GM19025 (cell line): ENCODE measurements around the gene HIRA.
"Not testable (repeated sequence)": the region's sequence is repeated elsewhere in the genome, so short reads cannot be mapped to it uniquely, and the experiment has no call there.

Experiments
- ATAC-seq: cut with Tn5 transposase; IDR thresholded peaks from one replicate; pipeline ENCODE4 v1.9.1; 2021; ENCODE audit warnings: mild to moderate bottlenecking, low read depth, moderate library complexity; ENCODE audit not compliant: unreplicated experiment

The HIRA gene

DNA sequence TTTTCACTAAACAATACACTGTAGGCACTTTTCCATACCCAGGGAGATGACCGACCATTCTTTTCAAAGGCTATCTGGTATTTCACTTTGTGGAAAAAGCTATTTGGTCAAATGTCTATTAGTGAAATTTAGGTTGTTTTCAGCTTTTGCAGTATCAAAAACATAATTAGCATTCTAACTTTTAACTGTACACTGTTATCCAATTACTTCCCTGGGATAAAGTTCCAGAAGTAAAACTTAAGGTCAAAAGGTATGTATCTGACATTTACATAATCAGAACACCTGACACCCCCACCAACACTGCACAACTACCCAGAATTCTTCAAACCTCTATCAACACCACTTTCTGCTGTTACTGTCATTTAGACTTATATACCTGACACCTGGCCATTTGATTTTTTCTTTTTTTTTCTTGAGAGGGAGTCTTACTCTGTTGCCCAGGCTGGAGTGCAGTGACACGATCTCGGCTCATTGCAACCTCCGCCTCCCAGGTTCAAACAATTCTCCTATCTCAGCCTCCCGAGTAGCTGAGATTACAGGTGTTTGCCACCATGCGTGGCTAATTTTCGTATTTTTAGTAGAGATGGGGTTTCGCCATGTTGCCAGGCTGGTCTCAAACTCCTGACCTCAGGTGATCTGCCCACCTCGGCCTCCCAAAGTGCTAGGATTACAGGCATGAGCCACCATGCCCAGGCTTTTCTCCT is 13.9 kb upstream of the HIRA start:
- not testable (repeated sequence) for ATAC-seq

DNA sequence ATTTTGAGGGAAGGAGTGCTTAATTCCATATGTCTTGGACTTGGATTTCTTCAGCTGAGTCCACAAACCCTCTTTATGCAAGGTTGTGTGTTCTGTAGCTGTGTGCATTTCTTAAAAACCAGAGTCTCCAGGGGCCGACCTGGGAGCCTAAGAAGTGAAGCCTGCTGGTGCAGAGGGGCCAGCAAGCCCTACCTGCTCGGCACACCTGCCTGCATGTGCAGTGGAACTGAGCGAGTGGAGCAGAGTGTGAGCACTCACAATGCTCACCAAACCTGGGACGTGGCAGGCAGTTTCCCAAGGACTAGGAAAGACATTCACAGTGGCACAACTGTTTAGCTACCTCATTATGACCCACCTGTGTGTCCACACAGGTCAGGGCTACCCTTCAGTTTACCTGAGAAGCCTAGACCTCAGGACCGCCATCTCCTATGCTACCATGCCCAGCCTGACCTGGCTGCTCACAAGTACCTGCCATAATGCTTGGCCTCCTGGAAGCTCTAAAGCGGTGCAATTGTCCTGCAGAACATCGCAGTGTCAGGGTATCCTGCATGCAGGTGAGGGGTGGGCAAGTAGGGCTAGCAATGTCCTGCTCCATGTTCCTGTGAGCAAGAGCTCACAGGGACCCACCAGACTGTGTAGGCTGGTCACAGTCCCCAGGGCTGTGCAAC is 12.1 kb upstream of the HIRA start:
- ATAC-seq, result no peak

DNA sequence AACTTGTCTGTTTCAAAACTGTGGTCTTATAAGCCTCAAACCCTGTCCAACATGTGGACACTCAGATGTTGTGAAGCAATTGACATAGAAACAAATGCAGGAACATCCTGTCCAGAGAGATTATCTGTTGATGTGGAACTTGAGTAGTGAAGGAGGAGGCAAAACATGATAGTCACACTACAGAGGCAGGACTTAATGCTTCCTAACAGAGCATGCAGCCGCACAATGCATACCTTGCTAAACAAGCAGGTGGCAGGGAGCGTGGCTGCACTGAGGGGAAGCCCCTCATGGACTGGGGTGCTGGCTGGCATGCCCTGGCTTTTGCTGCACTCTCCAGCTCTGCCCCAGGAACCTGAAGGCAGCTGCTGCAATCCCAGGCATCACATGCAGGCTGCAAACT is 10.6 kb upstream of the HIRA start:
- no peak for ATAC-seq

DNA sequence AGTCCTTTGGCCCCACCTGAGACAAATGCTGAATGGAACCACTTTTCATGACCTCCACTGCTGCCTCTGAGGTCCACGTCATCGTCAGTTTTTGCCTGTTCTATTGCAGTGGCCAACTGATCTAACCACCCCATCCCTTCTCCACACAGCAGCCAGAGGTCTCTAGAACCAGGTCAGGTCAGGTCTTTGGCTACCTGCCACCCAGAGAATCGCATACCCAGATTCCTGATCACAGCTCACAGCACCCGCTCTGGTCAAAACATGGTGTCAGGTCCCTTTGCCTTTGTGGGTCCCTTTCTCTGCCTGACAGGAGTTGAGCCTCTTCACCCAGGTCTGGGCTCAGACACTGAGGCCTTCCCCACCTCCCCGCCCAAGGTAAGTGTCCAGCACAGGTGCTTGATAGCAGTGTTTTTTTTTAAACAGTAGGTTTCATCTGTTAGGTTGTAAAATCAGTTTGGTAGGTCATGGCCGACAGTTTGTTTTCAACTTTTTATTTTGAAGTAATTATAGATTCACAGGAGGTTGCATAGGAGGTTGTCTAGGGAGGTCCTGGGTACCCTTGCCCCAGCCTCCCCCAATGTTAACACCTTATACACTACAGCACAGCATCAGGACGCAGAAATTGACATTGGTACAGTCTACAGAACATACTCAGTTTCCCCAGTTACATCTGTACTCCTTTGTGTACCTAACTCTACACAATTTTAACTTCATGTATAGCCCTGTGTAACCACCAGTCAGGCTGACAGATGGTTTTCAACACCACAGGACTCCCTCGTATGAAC is 9.1 kb upstream of the HIRA start:
- ATAC-seq, result no peak

DNA sequence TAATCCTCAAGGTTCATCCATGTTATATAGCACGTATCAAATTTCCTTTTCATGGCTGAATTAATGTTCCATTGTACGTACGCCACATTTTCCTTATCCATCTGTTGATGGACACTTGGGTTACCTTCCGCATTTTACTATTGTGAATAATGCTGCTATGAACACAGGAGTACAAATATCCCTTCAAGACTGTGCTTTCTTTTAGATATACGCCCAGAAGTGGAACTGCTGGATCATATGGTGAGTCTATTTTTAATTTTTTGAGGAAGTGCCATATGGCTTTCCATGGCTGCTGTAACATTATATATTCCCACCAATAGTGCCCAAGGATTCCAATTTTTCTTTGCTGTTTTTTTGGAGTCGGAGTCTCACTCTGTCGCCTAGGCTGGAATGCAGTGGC is 6.8 kb upstream of the HIRA start:
- no peak for ATAC-seq

DNA sequence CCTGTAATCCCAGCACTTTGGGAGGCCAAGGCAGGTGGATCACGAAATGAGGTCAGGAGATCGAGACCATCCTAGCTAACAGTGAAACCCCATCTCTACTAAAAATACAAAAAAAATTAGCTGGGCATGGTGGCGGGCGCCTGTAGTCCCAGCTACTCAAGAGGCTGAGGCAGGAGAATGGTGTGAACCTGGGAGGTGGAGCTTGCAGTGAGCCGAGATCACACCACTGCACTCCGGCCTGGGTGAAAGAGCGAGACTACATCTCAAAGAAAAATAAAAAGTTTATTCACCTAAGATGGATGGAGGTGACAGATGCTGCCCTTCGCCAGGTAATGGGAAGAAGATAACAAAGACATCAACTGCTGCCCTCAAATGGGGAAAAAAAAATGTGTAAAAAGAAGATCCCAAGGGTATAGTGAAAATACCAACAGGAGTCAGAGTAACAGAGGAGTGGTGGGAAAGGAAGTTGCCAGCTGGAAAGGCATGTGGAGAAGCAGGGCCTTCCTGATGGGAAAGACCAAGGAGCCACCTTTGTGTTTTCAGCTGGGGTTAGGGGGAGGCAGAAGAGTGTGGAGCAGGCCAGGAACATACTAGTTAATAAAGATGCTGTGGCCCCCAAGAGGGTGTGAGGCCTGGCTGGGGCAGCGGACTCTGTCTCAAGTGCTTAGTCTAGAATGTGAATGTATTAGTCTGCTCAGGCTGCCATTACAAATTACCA is 5.1 kb upstream of the HIRA start:
- ATAC-seq, result not testable (repeated sequence)

DNA sequence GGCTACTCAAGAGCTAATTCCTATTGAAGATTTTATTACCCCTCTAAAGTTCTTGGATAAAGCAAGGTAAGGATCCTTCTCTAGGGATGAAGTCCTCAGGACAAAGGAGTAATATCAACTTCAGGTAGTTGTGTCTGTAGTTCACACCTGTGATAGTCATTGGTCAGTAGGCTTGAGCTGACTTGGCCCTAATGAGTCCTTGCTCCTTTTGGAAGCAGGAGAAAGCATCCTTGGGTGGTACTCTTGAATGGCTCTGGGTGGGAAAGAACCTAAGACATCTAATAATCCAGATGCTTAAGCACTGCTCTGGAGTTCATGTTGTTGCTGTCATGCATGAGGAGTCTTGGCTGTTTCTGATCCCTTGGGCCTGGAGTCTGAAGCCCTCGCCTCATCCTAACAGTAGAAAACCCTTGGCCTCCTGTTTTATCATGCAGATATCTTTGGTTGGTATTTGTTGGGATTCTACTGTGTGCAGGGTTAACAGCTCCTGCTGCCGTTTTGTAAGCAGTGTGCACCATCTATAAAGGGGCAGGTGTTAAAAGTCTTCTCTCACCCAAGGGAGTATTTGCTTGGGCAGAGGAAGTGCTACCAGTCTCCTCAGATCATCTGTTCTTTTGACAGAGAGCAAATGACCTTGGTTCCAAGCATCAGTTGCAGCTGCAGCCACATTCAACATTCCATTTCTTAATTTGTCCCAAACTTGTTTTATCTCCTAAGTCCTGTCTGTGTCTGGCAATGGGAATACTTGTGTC is 3.5 kb upstream of the HIRA start:
- ATAC-seq, result no peak

DNA sequence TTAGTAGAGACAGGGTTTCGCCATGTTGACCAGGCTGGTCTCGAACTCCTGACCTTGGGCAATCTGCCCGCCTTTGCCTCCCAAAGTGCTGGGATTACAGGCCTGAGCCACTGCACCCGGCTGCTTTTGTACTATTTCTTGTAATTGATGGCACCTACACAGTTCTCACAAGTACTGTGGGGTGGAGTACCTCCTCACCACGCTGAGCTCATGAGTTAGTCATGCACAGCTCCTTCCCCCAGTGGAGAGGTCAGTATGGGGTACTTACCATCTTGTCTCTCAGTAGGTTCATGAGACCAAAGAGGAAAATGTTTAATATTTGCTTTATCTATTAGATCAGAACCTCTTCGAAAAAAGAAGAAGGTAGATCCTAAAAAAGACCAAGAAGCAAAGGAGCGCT is 2.9 kb upstream of the HIRA start:
- ATAC-seq, result no peak

DNA sequence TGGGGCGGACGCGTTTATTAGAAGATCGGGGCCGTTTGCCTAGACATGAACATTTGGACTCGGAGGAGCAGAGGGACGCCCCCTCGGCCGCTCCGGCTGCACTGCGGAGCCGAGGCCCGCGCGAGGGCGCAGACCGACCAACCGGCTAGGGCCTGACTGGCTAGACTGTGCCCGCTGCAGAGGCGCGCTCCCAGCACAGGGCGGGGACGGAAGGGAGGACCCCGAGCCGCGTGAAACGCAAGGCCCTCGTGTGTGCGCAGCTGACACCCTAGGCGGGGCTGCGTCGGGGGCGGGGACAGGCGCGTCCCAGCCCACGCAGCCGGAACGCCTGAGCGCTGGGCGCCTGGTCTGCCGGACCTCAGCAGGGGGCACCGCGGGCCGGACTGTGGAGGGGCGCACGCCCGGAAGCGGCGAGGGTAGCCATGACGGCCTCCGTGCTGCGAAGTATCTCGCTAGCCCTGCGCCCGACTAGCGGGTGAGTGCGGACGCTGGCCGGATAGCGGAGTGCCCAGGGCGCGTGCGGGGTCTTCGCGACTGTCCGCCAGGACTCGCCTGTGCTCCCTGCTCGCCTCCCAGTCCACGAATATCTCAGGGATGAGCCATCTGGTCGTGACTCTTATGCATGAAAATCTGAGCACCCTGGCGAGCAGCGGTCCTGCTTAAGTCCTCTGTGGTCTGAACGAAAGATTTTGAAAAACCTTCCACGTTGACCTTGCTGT is 759 bp upstream of the HIRA start, which contains the start of gene MRPL40:
MRPL40 (plus strand) TSS at position 413 of the 719 bp plus-strand sequence; CDS start at position 423, 10 bp downstream.
- ATAC-seq, result peak; percentile 82

DNA sequence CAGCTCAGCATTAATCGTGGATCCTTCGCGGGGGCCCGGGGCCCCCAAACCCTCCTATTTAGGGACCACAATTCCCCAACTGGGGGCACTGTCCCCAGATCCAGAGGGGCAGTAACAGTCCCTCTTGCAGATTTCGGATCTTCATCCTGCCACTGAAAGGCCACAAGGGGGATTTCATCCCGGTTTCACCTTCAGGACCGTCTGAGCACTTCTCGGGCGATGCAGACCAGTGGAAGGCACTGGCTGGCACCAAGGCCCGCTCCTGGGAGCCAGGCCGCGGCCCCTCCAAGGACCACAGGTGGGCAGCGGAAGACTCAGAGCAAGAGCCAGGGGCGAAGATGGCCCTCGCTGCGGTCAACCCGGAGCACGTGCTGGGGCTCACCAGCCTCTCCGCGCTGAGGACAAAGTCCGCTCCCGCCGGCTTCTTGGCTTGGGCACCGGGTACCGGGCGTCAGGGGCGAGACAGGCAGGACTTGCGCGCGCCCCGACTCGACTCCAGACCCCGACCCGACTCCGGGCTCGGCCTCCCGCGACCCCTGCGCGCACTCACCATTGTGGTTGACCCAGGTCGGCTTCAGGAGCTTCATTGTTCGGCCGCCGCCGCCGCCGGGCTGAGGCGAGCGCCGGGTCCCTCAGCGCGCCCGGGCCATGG is 517 bp downstream of the HIRA start:
- ATAC-seq, result peak; percentile 1

DNA sequence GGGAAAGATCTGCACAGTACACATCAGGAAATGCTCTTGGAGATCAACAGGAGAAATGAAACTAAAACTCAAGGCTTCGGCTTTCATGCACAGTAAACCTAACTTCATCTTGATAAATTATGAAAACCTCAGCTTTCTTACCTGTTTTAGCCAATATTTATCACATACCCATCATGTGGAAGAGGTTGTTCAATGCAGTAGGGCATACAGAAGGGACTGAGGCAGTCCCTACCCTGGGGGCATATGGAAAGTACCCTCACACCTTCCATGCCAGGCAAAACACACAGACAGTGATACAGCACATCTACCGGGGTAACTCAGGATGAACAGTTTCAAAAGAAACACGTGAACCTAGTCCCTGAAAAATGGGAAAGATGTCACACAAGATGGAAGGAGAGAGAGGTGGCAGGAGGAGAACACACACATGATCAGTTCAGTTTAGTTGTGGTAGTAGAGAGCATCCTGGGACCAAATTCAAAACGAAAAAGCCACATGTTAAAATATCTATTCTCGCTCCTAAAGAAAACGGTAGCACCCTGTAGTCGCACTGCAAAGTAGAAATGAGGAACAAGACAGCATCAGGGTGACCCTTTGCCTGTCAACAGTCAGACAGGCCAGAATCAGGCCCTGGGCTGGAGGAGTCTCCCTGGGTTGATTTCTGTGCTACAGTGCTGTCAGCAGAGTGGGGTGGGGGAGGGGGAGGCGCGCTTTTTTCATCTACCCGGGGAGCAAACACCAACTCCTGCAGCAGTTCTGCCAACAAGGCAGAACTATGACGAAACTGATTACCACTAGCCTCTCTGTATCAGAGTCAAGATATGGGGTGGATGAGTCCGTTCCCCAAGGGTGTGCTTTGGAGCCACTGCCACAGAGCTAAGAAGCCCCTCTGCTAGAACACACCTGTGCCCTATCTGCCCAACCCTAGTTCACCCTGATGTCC is 1.3 kb downstream of the HIRA start:
- ATAC-seq, result no peak

DNA sequence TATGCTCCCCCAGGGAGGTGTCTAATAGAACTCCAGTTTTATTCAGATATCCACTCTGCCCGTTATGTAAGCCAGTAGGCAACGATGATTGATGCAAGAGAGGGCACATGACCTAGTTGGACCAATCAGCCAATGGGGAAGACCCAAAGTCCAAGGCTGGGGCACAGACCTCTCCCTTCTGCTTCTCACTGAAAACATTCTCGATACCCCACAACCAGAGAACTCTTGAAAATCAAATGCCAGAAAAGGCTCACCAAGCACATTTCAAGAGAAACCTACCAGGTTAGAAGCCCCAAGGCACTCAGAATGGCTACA is 7.4 kb downstream of the HIRA start:
- ATAC-seq, result no peak

DNA sequence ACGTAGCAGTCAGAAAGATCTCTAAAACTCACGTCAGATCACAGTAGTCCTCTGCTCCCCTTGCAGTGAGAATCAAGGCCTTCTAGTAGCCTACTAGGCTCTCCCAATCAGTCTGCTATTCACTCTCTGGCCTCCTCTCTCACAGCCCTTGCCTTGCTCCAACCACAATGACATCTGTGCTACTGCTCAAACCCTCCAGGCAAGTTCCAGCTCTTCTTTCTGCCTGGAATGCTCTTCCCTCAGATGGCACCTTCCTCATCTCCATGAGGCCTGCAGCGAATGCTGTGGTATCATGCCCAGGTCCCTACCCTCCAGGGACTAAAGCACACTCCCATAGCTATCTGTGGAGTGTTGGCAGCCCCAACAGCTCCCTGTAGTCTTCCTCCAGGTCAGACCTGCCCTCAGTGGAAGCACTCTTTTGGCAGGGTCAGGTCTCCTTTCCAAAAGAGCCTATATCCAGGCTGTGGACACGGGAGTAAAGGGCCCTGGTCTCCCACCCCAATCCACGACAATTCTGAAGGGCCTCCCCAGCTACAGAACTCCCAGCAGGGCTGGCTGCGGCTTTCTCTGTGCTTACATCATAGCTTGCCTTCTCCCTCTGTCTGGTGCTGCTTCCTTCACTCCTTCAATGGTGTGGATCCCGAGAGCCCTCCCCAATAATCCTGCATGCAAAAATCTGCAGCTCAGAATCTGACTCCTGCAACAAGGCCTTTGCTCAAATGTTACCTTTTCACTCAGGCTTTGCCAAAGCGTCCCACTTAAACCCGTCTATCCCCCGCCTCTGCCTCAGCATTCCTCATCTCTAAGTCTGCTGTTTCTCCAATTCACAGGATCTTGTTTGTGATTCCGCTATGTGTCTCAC is 8.9 kb downstream of the HIRA start:
- no peak for ATAC-seq

DNA sequence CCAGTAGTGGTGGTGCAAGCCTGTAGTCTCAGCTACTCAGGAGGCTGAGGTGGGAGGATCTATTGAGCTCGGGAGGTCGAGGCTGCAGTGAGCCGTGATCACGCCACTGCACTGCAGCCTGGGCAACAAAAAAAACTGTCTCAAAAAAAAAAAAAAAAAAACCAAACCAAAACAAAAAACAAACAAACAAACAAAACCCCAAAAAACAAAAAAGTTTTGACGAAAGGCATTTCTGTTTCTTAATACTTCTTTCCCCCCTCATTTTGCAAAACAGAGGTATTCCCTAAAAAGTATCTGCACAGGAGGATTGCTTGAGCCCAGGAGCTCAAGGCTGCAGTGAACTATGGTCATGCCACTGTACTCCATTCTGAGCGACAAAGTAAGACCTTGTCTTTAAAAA is 11.2 kb downstream of the HIRA start:
- no peak for ATAC-seq

DNA sequence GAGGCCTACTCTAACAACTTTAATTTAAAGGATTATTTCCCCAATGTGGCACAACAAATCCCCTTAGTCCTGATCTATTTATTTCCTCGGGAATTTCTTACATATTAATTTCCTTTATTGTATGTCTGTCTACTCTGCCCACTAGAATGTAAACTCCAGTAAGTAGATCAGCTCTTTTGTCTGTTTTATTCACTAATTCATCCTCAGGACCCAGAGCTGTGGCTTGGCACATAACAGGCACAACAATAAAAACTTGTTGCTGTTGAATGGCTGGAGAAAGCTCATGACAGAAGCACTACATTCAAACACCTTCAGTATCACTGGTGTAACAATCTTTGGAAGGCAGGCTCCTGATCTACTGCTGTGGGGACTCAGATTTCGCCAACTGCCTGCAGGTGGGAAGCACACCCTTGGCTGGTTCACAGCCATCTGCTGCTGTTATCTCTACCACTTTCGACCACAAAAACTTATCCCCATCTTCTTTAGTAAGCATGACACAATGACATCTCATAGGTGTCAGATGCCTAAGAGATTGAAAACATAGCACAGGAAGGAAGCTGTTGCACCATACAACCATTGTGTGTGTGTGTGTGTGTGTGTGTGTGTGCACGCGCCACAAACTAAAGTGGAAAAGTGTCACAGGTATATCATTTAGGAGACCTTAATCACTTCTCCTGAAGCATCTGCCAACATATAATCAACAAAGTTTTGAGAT is 11.9 kb downstream of the HIRA start:
- no peak for ATAC-seq

DNA sequence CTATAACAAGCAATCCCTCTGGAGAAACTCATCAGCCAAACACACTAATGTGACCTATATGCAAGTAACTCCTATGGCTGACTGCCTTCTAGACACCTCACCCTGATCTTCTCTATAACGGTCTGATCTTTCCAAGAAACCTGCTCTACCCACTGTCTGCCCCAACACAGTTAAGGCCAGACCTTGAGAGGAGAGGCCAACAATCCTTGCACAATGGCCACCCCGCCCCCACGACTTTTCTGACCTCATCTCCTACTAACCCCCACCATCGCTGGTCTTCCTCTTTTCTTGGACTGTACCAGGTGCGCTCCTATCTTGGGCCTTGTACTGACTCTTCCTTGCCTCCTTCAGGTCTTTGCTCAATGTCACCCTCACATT is 12.5 kb downstream of the HIRA start:
- ATAC-seq, result no peak

DNA sequence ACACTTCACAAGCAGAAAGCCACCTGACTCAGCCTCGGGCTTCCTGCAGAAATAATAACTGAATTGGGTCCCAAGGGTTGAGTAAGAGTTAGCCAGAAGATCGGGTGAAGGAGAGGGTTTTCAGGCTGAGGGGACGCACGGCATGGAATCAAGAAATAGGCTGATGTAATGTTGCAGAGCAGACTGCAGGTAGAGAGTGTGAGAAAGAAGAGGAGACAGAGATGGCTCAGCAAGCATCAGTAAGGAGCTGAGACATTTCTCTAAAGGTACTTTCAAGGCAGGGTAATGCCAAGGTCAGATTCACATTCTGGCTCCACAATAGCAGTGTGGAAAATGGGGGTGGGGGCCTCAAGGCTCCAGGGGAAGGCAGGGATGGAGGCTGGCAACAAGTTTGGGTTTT is 18.6 kb downstream of the HIRA start:
- ATAC-seq, result no peak
